Measurements from ENCODE around the gene MBTPS1. TPM values are rescaled to one million over a fixed set of nuclear protein-coding genes. Genes with fewer than 3 reads are reported as not detected.
A peak's percentile ranks its signal among the peaks of the same experiment; 100 is the strongest.

The MBTPS1 gene
- total RNA-seq, 1 donor from 2014 or later = 143 TPM

DNA sequence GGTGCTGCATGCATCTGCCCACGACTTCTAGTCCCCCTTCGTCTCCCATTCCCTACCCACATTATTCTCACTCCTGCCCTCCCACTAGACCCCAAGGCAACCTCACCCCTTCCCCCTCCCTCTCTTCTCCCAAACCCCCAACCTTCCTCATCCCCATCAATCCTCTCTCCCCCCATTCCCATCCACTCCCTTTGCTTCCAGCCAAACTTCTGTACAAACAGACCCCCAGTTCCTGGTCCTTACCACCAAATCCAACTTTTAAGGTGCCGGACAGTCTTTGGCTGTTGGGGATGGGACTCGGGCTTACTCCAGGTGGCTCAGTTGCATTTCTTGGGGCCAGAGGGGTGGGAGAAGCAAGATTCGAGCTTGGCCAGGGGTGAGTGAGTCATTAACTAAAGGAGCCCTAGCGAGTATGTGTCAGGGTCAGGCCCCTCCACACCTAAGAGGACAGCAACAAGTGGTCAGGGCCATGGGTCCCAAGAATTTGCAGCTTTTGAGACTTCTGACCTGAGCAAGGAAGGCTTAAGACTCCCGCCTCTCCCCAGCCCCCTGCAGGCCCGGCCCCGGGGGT, 74.3 kb downstream of the MBTPS1 start, which contains the start of gene SLC38A8:
SLC38A8 (minus strand) TSS at position 488 of the 571 bp plus-strand sequence. CDS start 638 bp downstream, outside the sequence.
- Mint-ChIP-seq H3K9me3 (no peaks in the 10 kb centered on the region), H3K27ac (no peak within 1 kb of the TSS), H3K4me1 (peaks cover 16% of the 10 kb centered on the region), H3K4me3 (peak within 1 kb of the TSS; percentile 9), H3K27me3 (ENCODE audit: low read depth) (peaks cover 55% of the 10 kb centered on the region), H3K36me3 (no peaks in the 10 kb centered on the region)
- no peak for DNase-seq (ENCODE audit: low spot score in 2 of 2, unreplicated experiment in 2 of 2)
- TF ChIP-seq CTCF (IDR thresholded peaks at IDR 0.05; ENCODE audit: unreplicated experiment) = no peak

- H3K27ac Mint-ChIP-seq = no peak overlapping the region
These were observed 74.9 kb downstream of the MBTPS1 start for GRCh38 chr16:84041881-84042280.

DNA sequence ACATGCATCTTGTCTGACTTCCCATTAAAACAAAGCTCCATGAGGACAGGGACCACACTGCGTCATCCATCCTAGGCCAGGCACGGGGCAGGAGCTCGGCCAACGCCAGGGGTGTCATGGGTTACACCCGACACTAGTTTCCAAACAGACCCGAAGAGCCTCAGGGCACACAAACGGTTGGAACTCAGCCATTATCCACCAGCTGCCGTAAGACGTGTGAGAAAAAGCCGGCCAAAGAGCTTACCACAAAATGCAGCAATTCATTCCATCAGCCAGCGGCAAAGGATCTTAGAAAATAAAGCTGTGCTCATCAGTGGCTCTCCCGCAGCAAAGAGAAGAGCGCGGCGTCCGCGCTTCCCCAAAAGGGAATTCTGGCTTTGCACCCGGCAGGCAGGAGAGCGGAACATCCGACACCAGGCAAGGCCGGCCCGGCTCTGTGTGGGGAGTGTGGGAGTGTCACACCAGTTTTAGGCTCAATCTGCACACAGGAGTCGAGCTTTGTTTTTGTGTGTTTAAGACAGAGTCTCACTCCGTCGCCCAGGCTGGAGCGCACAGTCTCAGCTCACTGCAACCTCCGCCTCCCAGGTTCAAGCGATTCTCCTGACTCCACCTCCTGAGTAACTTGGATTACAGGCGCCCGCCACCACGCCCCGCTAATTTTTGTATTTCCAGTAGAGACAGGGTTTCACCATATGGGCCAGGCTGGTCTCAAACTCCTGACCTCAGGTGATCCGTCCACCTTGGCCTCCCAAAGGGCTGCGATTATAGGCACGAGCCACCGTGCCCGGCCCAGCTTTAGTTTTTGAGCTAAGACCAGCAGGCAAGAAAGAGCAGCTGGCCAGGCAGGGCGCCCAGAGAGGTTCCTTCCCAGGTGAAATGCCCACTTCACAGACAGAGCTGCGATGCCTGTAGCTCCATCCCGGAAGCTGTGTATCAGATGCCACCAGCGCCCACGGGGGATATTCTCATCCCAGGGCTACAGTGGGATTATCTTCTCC, 75.6 kb downstream of the MBTPS1 start:
- no peaks in the 10 kb centered on the region for H3K36me3 Mint-ChIP-seq
- no peak for DNase-seq (ENCODE audit: low spot score in 2 of 2, unreplicated experiment in 2 of 2)
- H3K9me3 Mint-ChIP-seq = peaks cover under 1% of the 10 kb centered on the region
- no peak for TF ChIP-seq CTCF (IDR thresholded peaks at IDR 0.05; ENCODE audit: unreplicated experiment)
- no peak overlapping the region for H3K27ac Mint-ChIP-seq
- H3K27me3 Mint-ChIP-seq (ENCODE audit: low read depth) = peaks cover 58% of the 10 kb centered on the region
- H3K4me1 Mint-ChIP-seq = peaks cover 16% of the 10 kb centered on the region
- H3K4me3 Mint-ChIP-seq = no peak overlapping the region

More at GRCh38 chr16:84041881-84042280, 74.9 kb downstream of the MBTPS1 start:
- Mint-ChIP-seq H3K36me3 (no peaks in the 10 kb centered on the region), H3K27me3 (ENCODE audit: low read depth) (peaks cover 55% of the 10 kb centered on the region), H3K9me3 (no peaks in the 10 kb centered on the region), H3K4me1 (peaks cover 16% of the 10 kb centered on the region), H3K4me3 (no peak overlapping the region)
- DNase-seq (ENCODE audit: low spot score in 2 of 2, unreplicated experiment in 2 of 2) = no peak
- no peak for TF ChIP-seq CTCF (IDR thresholded peaks at IDR 0.05; ENCODE audit: unreplicated experiment)

DNA sequence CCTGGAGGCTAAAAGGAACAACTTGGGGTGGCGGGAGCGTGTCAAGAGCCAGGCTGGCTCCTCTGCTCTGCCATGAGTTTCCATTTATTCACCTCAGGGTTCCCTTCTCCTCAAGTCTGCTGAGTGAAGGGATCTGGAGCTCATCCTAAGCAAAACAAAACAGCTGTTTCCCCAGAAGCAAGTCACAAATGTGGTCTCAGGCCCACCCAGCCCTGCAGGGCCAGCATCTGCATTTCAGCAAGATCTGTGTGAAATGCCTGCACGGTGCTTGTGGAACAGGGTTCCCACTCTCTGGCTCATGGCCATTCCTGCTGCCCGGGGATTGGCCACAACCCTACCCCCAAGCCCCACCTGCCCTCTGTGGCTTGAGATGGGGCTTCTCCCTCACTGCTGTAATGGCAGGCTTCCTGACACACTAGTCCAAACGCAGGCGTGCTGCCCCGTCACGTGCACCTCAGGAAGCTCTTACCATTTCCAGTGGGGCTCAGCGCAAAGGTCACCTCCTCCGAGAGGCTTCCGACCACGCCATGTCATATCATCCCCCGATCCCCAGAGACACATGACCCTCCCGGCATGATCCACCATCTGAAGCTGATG, 76.4 kb downstream of the MBTPS1 start:
- Mint-ChIP-seq H3K27me3 (ENCODE audit: low read depth) (peaks cover 64% of the 10 kb centered on the region), H3K4me1 (peaks cover 16% of the 10 kb centered on the region), H3K36me3 (no peaks in the 10 kb centered on the region), H3K27ac (no peak overlapping the region), H3K9me3 (peaks cover 4% of the 10 kb centered on the region), H3K4me3 (no peak overlapping the region)
- TF ChIP-seq CTCF (IDR thresholded peaks at IDR 0.05; ENCODE audit: unreplicated experiment) = no peak
- no peak for DNase-seq (ENCODE audit: low spot score in 2 of 2, unreplicated experiment in 2 of 2)

DNA sequence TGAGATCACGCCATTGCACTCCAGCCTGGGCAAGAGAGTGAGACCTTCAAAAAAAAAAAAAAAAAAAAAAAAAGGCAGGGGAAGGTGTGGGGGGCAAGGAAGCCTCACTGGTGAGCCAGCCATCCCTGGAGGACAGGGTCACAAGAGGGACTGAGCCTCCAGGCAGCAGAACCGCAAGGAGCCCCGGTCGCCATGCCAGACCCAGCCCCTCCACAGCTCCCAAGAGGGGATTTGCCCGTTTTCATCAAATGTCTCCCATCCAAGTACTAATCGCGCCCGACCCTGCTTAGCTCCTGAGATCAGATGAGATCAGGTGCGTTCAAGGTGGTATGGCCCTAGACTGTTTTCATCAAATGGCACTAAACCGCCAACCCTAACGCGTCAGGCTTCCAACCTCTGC, 77.0 kb downstream of the MBTPS1 start:
- H3K4me3 Mint-ChIP-seq = no peak overlapping the region
- peaks cover 4% of the 10 kb centered on the region for H3K9me3 Mint-ChIP-seq
- peaks cover 16% of the 10 kb centered on the region for H3K4me1 Mint-ChIP-seq
- no peak for DNase-seq (ENCODE audit: low spot score in 2 of 2, unreplicated experiment in 2 of 2)
- H3K27ac Mint-ChIP-seq = no peak overlapping the region
- H3K36me3 Mint-ChIP-seq = no peaks in the 10 kb centered on the region
- H3K27me3 Mint-ChIP-seq (ENCODE audit: low read depth) = peaks cover 63% of the 10 kb centered on the region
- TF ChIP-seq CTCF (IDR thresholded peaks at IDR 0.05; ENCODE audit: unreplicated experiment) = no peak

Measured in mesothelial cell of epicardium (in vitro differentiated cells).